H1 (cell line): Measurements from ENCODE around the gene TSGA10.

Experiments
- EZH2 ChIP-seq: fragments of 200-600 bp; sonication (generic); IDR thresholded peaks from 2 replicates; pipeline ENCODE4 v1.7.1; 2012; ENCODE audit warnings: low read depth, mild to moderate bottlenecking, moderate library complexity, low read length, inconsistent platforms; ENCODE audit not compliant: severe bottlenecking
- POLR2AphosphoS5 ChIP-seq: IDR thresholded peaks from 2 replicates; pipeline ENCODE4 v1.6.1; 2011; ENCODE audit warnings: low read depth, low read length
- TF ChIP-seq, protein P1 (sequence below), 3 experiments: IDR thresholded peaks; 1 replicate in 2 of 3; 2 replicates in 1 of 3; pipeline versions ENCODE4 v1.5.1 to v1.6.1; 2011; ENCODE audit warnings: low read length in 3 of 3, mild to moderate bottlenecking in 3 of 3, inconsistent platforms in 2 of 3, low read depth in 1 of 3, moderate library complexity in 1 of 3; ENCODE audit not compliant: insufficient read depth in 1 of 3; ENCODE audit errors: control extremely low read depth in 1 of 3

DNA sequence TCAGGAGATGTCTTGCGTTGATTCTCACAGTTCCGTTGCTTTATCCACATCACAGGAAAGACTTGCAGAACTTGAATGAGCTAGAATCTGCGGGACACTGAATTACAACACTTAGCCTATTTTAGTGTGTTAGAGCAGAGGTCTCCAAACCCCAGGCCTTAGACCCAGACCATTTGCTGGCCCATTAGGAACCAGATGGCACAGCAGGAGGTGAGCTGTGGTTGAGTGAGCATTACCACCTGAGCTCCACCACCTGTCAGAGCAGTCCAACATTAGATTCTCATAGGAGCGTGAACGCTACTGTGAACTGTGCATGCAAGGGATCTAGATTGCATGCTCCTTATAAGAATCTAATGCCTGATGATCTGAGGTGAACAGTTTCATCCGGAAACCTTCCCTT lies 30.1 kb upstream of the TSGA10 start:
- TF ChIP-seq, protein P1, sequence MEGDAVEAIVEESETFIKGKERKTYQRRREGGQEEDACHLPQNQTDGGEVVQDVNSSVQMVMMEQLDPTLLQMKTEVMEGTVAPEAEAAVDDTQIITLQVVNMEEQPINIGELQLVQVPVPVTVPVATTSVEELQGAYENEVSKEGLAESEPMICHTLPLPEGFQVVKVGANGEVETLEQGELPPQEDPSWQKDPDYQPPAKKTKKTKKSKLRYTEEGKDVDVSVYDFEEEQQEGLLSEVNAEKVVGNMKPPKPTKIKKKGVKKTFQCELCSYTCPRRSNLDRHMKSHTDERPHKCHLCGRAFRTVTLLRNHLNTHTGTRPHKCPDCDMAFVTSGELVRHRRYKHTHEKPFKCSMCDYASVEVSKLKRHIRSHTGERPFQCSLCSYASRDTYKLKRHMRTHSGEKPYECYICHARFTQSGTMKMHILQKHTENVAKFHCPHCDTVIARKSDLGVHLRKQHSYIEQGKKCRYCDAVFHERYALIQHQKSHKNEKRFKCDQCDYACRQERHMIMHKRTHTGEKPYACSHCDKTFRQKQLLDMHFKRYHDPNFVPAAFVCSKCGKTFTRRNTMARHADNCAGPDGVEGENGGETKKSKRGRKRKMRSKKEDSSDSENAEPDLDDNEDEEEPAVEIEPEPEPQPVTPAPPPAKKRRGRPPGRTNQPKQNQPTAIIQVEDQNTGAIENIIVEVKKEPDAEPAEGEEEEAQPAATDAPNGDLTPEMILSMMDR (IDR thresholded peaks at IDR 0.05; ENCODE audit: control extremely low read depth in 1 of 3, insufficient read depth in 1 of 3, low read depth in 1 of 3, low read length in 3 of 3): no peak
- no peak for TF ChIP-seq POLR2AphosphoS5
- TF ChIP-seq EZH2: no peak
